HG03558 (cell line): ENCODE data around the gene OR56A4.
"Not testable (repeated sequence)": the region's sequence is repeated elsewhere in the genome, so short reads cannot be mapped to it uniquely, and the experiment has no call there.

ENCODE experiments used
- ATAC-seq: cut with Tn5 transposase; IDR thresholded peaks from one replicate; pipeline ENCODE4 v1.9.1; 2021; ENCODE audit warnings: moderate number of reproducible peaks; ENCODE audit not compliant: unreplicated experiment; ENCODE audit errors: extremely low read depth

The OR56A4 gene

GRCh38 chr11:5967708-5968107, 39.0 kb downstream of the OR56A4 start:
- ATAC-seq, result no peak

DNA sequence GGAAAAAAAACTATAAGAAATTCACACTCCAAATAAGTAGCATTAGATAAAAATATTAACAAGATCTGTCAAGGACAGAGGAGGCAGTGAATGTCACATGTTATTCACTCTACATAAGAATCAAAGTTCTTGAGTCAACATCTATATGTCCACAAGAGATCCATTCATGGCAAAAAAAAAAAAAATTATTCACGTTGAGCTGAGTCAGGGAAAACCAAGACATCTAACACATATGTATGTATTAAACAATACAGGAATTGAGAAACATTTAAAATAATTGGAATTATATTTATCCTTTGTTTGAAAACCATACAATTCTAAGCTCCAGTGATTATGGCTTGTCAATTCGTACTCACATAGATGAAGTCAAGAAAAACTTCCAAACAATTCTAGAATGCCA, 39.8 kb downstream of the OR56A4 start:
- ATAC-seq, result no peak

DNA sequence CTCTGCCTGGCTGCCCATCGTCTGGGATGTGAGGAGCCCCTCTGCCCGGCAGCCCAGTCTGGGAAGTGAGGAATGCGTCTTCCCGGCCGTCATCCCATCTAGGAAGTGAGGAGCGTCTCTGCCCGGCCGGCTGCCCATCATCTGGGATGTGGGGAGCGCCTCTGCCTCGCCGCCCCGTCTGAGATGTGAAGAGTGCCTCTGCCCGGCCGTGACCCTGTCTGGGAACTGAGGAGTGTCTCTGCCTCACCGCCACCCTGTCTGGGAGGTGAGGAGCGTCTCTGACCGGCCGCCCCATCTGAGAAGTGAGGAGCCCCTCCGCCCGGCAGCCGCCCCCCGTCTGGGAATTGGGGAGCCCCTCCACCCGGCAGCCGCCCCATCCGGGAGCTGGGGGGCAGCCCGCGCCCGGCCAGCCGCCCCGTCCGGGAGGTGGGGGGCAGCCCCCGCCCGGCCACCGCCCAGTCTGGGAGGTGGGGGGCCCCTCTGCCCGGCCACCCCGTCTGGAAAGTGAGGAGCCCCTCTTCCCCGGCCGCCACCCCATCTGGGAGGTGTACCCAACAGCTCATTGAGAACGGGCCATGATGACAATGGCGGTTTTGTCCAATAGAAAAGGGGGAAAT, 45.9 kb downstream of the OR56A4 start:
- not testable (repeated sequence) for ATAC-seq

GRCh38 chr11:5955586-5955985, 51.2 kb downstream of the OR56A4 start:
- ATAC-seq, result no peak
